GM12878 (cell line): ENCODE data around the gene RRBP1. TPM values are rescaled to one million over a fixed set of nuclear protein-coding genes. Genes with fewer than 3 reads are reported as not detected.

Source experiments
- CBFB ChIP-seq: IDR thresholded peaks from 2 replicates; pipeline ENCODE4 v1.6.1; 2016; ENCODE audit warnings: antibody characterized with exemption, low read depth
- DPF2 ChIP-seq: fragments of 450-650 bp; IDR thresholded peaks from 2 replicates; pipeline ENCODE4 v1.6.1; 2017; ENCODE audit warnings: mild to moderate bottlenecking
- EP300 ChIP-seq, 2 experiments: fragments of 150-350 bp in 1 of 2; IDR thresholded peaks; 2 replicates each; pipeline ENCODE4 v1.6.1; 2011 to 2012; ENCODE audit warnings: low read depth in 2 of 2, low read length in 2 of 2, borderline replicate concordance in 1 of 2, improper control_type of control experiment in 1 of 2, inconsistent platforms in 1 of 2; ENCODE audit not compliant: control insufficient read depth in 1 of 2
- ETV6 ChIP-seq, 2 experiments: fragments of 450-650 bp in 1 of 2; IDR thresholded peaks in 1 of 2; conservative IDR thresholded peaks in 1 of 2; 2 replicates each; pipeline ENCODE4 v1.6.1; 2014; ENCODE audit warnings: antibody characterized with exemption in 1 of 2, borderline replicate concordance in 1 of 2, low read depth in 1 of 2, mild to moderate bottlenecking in 1 of 2, moderate library complexity in 1 of 2
- HDGF ChIP-seq: fragments of 450-650 bp; IDR thresholded peaks from 2 replicates; pipeline ENCODE4 v1.6.1; 2016; ENCODE audit warnings: antibody characterized with exemption
- MEF2B ChIP-seq: fragments of 450-650 bp; IDR thresholded peaks from 2 replicates; pipeline ENCODE4 v1.6.1; 2018; ENCODE audit warnings: mild to moderate bottlenecking, moderate library complexity; ENCODE audit not compliant: partially characterized antibody, poor library complexity, severe bottlenecking
- RAD21 ChIP-seq: IDR thresholded peaks from 2 replicates; pipeline ENCODE4 v1.6.1; 2011; ENCODE audit warnings: mild to moderate bottlenecking, low read depth, low read length, moderate library complexity; ENCODE audit not compliant: insufficient read depth
- RCOR1 ChIP-seq: conservative IDR thresholded peaks from 2 replicates; pipeline ENCODE4 v1.6.1; 2012; ENCODE audit warnings: low read depth, low read length, improper control_type of control experiment
- RELA ChIP-seq: fragments of 450-650 bp; IDR thresholded peaks from 2 replicates; pipeline ENCODE4 v1.8.0; 2014; ENCODE audit warnings: borderline replicate concordance; ENCODE audit not compliant: partially characterized antibody
- SIN3A ChIP-seq: IDR thresholded peaks from 2 replicates; pipeline ENCODE4 v1.6.1; 2012; ENCODE audit warnings: low read depth, low read length, improper control_type of control experiment
- TAF1 ChIP-seq: IDR thresholded peaks from 2 replicates; pipeline ENCODE4 v1.6.1; 2011; ENCODE audit warnings: mild to moderate bottlenecking, low read depth, low read length, borderline replicate concordance
- TCF12 ChIP-seq: IDR thresholded peaks from 2 replicates; pipeline ENCODE4 v1.6.1; 2011; ENCODE audit warnings: low read depth, mild to moderate bottlenecking, low read length
- YBX1 ChIP-seq: fragments of 450-650 bp; IDR thresholded peaks from 2 replicates; pipeline ENCODE4 v1.6.1; 2016; ENCODE audit warnings: antibody characterized with exemption
- ZNF207 ChIP-seq: fragments of 450-650 bp; IDR thresholded peaks from 2 replicates; pipeline ENCODE4 v1.6.1; 2014; ENCODE audit warnings: antibody characterized with exemption, mild to moderate bottlenecking, borderline replicate concordance
- ZNF24 ChIP-seq: fragments of 450-650 bp; IDR thresholded peaks from 2 replicates; pipeline ENCODE4 v1.6.1; 2017; ENCODE audit warnings: antibody characterized with exemption, mild to moderate bottlenecking
- ZNF622 ChIP-seq: fragments of 450-650 bp; IDR thresholded peaks from 2 replicates; pipeline ENCODE4 v1.6.1; 2017; ENCODE audit warnings: mild to moderate bottlenecking, inconsistent platforms
- polyA plus RNA-seq, 11 experiments: library from polyadenylated mRNA; depleted of rRNA in 4 of 11; unstranded in 6 of 11; stranded (reverse) in 5 of 11; fragments of >200 nt; fragmentation: Nextera tagmentation in 4 of 11; fragmentation: Illumina TruSeq in 1 of 11; extraction: Ambion mirVana in 4 of 11; extraction: Trizol in 1 of 11; gene quantifications; 1 replicate in 1 of 11; 2 replicates in 10 of 11; pipeline versions ENCODE4 v1.2.1 to v1.2.3, GENCODE V29; 2011 to 2016; ENCODE audit warnings: inconsistent platforms in 2 of 11, missing spikeins in 2 of 11, low read depth in 1 of 11
- total RNA-seq, 4 experiments: library from RNA; depleted of rRNA in 3 of 4; stranded (reverse); fragments of >200 nt in 3 of 4; fragmentation: Illumina TruSeq in 1 of 4; extraction: Trizol in 1 of 4; gene quantifications; 2 replicates each; pipeline versions ENCODE4 v1.2.1 to v1.2.3, GENCODE V29; 2013 to 2021
- TF ChIP-seq, protein P1 (sequence below): fragments of 150-350 bp; IDR thresholded peaks from 2 replicates; pipeline ENCODE4 v1.6.1; 2016; ENCODE audit warnings: low read depth, low read length
- TF ChIP-seq, protein P2 (sequence below): fragments of 450-650 bp; conservative IDR thresholded peaks from 2 replicates; pipeline ENCODE4 v1.6.1; 2017; ENCODE audit warnings: mild to moderate bottlenecking, moderate library complexity
- TF ChIP-seq, protein P3 (sequence below): fragments of 450-650 bp; IDR thresholded peaks from 2 replicates; pipeline ENCODE4 v1.6.1; 2016; ENCODE audit warnings: mild to moderate bottlenecking, moderate library complexity, borderline replicate concordance

RRBP1 gene
- total and polyA plus RNA-seq, 10 of the 15 experiments (the other 5 are each of a cell fraction or from before 2014, with no cell fraction given) = 1.2 to 57.4 (median 24.6) TPM

DNA sequence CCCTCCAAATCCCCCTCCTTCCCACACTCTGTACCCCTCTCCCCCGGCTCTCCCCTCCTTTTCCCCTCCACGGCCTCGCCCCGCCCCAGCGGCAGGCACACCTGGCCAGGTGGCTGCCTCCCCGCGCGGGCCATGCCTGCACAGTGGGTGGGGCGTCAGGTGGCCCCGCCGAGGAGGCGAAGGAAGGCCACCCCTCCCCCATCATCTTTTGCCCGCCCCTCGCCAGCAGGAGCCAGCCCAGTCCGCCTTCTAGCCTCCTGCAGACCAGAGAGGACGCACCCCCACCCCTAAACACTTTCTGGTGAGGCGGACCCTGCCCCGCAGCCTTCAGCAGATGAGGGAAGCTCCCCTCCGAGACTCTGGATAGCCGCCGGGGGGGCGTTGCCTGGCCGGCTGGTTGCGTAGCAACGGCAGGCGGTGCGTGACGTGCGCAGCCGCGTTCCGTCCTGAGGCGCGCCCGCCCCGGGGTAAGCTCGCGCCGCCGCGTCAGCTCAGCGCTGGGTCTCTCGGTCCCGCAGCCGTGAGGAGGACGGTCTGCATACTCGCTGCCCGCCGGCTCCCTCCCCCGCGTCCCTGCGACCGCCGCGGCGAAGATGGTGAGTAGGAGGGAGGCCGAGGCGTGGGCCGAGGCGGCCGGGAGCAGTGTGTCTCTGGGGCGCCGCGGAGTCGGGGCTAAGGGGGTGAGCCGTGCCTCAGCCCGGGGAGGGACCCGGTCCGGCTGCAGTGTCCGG, 112.3 kb downstream of the RRBP1 start, which contains the start of gene DSTN (continued):
- TF ChIP-seq, protein P1, sequence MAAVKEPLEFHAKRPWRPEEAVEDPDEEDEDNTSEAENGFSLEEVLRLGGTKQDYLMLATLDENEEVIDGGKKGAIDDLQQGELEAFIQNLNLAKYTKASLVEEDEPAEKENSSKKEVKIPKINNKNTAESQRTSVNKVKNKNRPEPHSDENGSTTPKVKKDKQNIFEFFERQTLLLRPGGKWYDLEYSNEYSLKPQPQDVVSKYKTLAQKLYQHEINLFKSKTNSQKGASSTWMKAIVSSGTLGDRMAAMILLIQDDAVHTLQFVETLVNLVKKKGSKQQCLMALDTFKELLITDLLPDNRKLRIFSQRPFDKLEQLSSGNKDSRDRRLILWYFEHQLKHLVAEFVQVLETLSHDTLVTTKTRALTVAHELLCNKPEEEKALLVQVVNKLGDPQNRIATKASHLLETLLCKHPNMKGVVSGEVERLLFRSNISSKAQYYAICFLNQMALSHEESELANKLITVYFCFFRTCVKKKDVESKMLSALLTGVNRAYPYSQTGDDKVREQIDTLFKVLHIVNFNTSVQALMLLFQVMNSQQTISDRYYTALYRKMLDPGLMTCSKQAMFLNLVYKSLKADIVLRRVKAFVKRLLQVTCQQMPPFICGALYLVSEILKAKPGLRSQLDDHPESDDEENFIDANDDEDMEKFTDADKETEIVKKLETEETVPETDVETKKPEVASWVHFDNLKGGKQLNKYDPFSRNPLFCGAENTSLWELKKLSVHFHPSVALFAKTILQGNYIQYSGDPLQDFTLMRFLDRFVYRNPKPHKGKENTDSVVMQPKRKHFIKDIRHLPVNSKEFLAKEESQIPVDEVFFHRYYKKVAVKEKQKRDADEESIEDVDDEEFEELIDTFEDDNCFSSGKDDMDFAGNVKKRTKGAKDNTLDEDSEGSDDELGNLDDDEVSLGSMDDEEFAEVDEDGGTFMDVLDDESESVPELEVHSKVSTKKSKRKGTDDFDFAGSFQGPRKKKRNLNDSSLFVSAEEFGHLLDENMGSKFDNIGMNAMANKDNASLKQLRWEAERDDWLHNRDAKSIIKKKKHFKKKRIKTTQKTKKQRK = no peak
- TF ChIP-seq EP300 (IDR thresholded peaks at IDR 0.05; ENCODE audit: borderline replicate concordance in 1 of 2, control insufficient read depth in 1 of 2, low read depth in 2 of 2, low read length in 2 of 2) (no peak), RAD21 (no peak), RCOR1 (no peak), ZNF24 (no peak), ZNF207 (no peak), TCF12 (no peak), RELA (peak; percentile 46), ETV6 (conservative IDR thresholded peaks at IDR 0.05 in 1 of 2, IDR thresholded peaks at IDR 0.05 in 1 of 2; ENCODE audit: borderline replicate concordance in 1 of 2, low read depth in 1 of 2) (no peak), CBFB (no peak), MEF2B (peak; percentile 34), HDGF (no peak), TAF1 (0 out of 2 replicates have a peak, but pooled peaks have one; percentile 34), SIN3A (0 out of 2 replicates have a peak, but pooled peaks have one; percentile 34), YBX1 (no peak), DPF2 (0 out of 2 replicates have a peak, but pooled peaks have one; percentile 28), ZNF622 (no peak)
- TF ChIP-seq, protein P2, sequence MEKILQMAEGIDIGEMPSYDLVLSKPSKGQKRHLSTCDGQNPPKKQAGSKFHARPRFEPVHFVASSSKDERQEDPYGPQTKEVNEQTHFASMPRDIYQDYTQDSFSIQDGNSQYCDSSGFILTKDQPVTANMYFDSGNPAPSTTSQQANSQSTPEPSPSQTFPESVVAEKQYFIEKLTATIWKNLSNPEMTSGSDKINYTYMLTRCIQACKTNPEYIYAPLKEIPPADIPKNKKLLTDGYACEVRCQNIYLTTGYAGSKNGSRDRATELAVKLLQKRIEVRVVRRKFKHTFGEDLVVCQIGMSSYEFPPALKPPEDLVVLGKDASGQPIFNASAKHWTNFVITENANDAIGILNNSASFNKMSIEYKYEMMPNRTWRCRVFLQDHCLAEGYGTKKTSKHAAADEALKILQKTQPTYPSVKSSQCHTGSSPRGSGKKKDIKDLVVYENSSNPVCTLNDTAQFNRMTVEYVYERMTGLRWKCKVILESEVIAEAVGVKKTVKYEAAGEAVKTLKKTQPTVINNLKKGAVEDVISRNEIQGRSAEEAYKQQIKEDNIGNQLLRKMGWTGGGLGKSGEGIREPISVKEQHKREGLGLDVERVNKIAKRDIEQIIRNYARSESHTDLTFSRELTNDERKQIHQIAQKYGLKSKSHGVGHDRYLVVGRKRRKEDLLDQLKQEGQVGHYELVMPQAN = 0 out of 2 replicates have a peak, but pooled peaks have one; percentile 31
- TF ChIP-seq, protein P3, sequence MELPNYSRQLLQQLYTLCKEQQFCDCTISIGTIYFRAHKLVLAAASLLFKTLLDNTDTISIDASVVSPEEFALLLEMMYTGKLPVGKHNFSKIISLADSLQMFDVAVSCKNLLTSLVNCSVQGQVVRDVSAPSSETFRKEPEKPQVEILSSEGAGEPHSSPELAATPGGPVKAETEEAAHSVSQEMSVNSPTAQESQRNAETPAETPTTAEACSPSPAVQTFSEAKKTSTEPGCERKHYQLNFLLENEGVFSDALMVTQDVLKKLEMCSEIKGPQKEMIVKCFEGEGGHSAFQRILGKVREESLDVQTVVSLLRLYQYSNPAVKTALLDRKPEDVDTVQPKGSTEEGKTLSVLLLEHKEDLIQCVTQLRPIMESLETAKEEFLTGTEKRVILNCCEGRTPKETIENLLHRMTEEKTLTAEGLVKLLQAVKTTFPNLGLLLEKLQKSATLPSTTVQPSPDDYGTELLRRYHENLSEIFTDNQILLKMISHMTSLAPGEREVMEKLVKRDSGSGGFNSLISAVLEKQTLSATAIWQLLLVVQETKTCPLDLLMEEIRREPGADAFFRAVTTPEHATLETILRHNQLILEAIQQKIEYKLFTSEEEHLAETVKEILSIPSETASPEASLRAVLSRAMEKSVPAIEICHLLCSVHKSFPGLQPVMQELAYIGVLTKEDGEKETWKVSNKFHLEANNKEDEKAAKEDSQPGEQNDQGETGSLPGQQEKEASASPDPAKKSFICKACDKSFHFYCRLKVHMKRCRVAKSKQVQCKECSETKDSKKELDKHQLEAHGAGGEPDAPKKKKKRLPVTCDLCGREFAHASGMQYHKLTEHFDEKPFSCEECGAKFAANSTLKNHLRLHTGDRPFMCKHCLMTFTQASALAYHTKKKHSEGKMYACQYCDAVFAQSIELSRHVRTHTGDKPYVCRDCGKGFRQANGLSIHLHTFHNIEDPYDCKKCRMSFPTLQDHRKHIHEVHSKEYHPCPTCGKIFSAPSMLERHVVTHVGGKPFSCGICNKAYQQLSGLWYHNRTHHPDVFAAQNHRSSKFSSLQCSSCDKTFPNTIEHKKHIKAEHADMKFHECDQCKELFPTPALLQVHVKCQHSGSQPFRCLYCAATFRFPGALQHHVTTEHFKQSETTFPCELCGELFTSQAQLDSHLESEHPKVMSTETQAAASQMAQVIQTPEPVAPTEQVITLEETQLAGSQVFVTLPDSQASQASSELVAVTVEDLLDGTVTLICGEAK = no peak
